ENCODE results near the gene C1QTNF6. TPM values are rescaled to one million over a fixed set of nuclear protein-coding genes. Genes with fewer than 3 reads are reported as not detected.

C1QTNF6 gene
- polyA plus RNA-seq, 1 donor from 2014 or later: 5.3 TPM

GRCh38 chr22:37222440-37222971, 34.5 kb upstream of the C1QTNF6 start:
- H3K9me3 ChIP-seq (ENCODE audit: low read length): no peaks in the 10 kb centered on the region
- H3K4me3 ChIP-seq (ENCODE audit: low read length): no peak overlapping the region
- no peak overlapping the region for H2AFZ ChIP-seq (ENCODE audit: low read depth, low read length)
- H3K4me2 ChIP-seq (ENCODE audit: low read length): no peak overlapping the region
- no peaks in the 10 kb centered on the region for H3K9me2 ChIP-seq (ENCODE audit: insufficient read depth, low read length)
- TF ChIP-seq MXI1 (conservative IDR thresholded peaks at IDR 0.05; ENCODE audit: poor library complexity, severe bottlenecking) (no peak), RAD21 (conservative IDR thresholded peaks at IDR 0.05) (no peak), EZH2 (IDR thresholded peaks at IDR 0.05; ENCODE audit: borderline replicate concordance, insufficient read depth, low read length, poor library complexity, severe bottlenecking) (no peak), SMC3 (conservative IDR thresholded peaks at IDR 0.05; ENCODE audit: poor library complexity) (no peak), TAF1 (IDR thresholded peaks at IDR 0.05; ENCODE audit: low read depth) (no peak), POLR2AphosphoS5 (IDR thresholded peaks at IDR 0.05) (no peak), EP300 (conservative IDR thresholded peaks at IDR 0.05; ENCODE audit: poor library complexity, severe bottlenecking) (no peak), REST (IDR thresholded peaks at IDR 0.05; ENCODE audit: borderline replicate concordance) (no peak), CTCF (IDR thresholded peaks at IDR 0.05; ENCODE audit: poor library complexity, severe bottlenecking) (no peak)
- no peaks in the 10 kb centered on the region for H3K27me3 ChIP-seq (ENCODE audit: insufficient read depth, low read depth, low read length)
- no peaks in the 10 kb centered on the region for H4K20me1 ChIP-seq (ENCODE audit: insufficient read depth)
- H3F3A ChIP-seq (ENCODE audit: insufficient read depth, low read length, poor library complexity, severe bottlenecking): no peaks in the 10 kb centered on the region
- H3K27ac ChIP-seq (ENCODE audit: low read length): no peak overlapping the region
- no peaks in the 10 kb centered on the region for H3K36me3 ChIP-seq (ENCODE audit: insufficient read depth, low read length)
- H3K9ac ChIP-seq (ENCODE audit: low read length): no peak overlapping the region
- no peaks in the 10 kb centered on the region for H3K79me2 ChIP-seq (replicated peaks; ENCODE audit: insufficient read depth, low read length)

GRCh38 chr22:37221424-37222333, 33.6 kb upstream of the C1QTNF6 start:
- Histone ChIP-seq H3K4me2 (ENCODE audit: low read length) (no peak overlapping the region), H2AFZ (ENCODE audit: low read depth, low read length) (no peak overlapping the region)

More at GRCh38 chr22:37221424-37222333, 33.6 kb upstream of the C1QTNF6 start:
- Histone ChIP-seq H3K36me3 (ENCODE audit: insufficient read depth, low read length) (no peaks in the 10 kb centered on the region), H3K9me2 (ENCODE audit: insufficient read depth, low read length) (no peaks in the 10 kb centered on the region), H4K20me1 (ENCODE audit: insufficient read depth) (no peaks in the 10 kb centered on the region), H3K4me3 (ENCODE audit: low read length) (no peak overlapping the region), H3K27ac (ENCODE audit: low read length) (no peak overlapping the region), H3F3A (ENCODE audit: insufficient read depth, low read length, poor library complexity, severe bottlenecking) (no peaks in the 10 kb centered on the region), H3K27me3 (ENCODE audit: insufficient read depth, low read depth, low read length) (no peaks in the 10 kb centered on the region), H3K9me3 (ENCODE audit: low read length) (no peaks in the 10 kb centered on the region), H3K9ac (ENCODE audit: low read length) (no peak overlapping the region), H3K79me2 (replicated peaks; ENCODE audit: insufficient read depth, low read length) (no peaks in the 10 kb centered on the region)
- TF ChIP-seq SMC3 (conservative IDR thresholded peaks at IDR 0.05; ENCODE audit: poor library complexity) (no peak), MXI1 (conservative IDR thresholded peaks at IDR 0.05; ENCODE audit: poor library complexity, severe bottlenecking) (no peak), EZH2 (IDR thresholded peaks at IDR 0.05; ENCODE audit: borderline replicate concordance, insufficient read depth, low read length, poor library complexity, severe bottlenecking) (no peak), POLR2AphosphoS5 (IDR thresholded peaks at IDR 0.05) (no peak), REST (IDR thresholded peaks at IDR 0.05; ENCODE audit: borderline replicate concordance) (no peak), TAF1 (IDR thresholded peaks at IDR 0.05; ENCODE audit: low read depth) (no peak), CTCF (IDR thresholded peaks at IDR 0.05; ENCODE audit: poor library complexity, severe bottlenecking) (no peak), EP300 (conservative IDR thresholded peaks at IDR 0.05; ENCODE audit: poor library complexity, severe bottlenecking) (no peak), RAD21 (conservative IDR thresholded peaks at IDR 0.05) (no peak)

Data from neural cell (in vitro differentiated cells).